Measurements from ENCODE around the gene RERE.
A peak's percentile ranks its signal among the peaks of the same experiment; 100 is the strongest.
"Not testable (repeated sequence)": the region's sequence is repeated elsewhere in the genome, so short reads cannot be mapped to it uniquely, and the experiment has no call there.

Gene RERE

GRCh38 chr1:8822373-8823294 lies 5.2 kb upstream of the RERE start:
- no peak for DNase-seq (ENCODE audit: low read depth)
- in situ Hi-C loops (cut with HindIII; ENCODE audit: low sequenced_read_pairs) = no loop called here
- TF ChIP-seq CTCF (IDR thresholded peaks at IDR 0.05; ENCODE audit: low read depth, low read length, missing control alignments) = no peak
- no peak overlapping the region for H3K4me3 ChIP-seq (ENCODE audit: low read depth, low read length)

- in situ Hi-C loops (cut with HindIII; ENCODE audit: low sequenced_read_pairs) = no loop called here
- DNase-seq (ENCODE audit: low read depth) = no peak
- no peak overlapping the region for H3K4me3 ChIP-seq (ENCODE audit: low read depth, low read length)
- TF ChIP-seq CTCF (IDR thresholded peaks at IDR 0.05; ENCODE audit: low read depth, low read length, missing control alignments) = no peak
Observed at GRCh38 chr1:8821084-8821483, 3.6 kb upstream of the RERE start.

- in situ Hi-C loops (cut with HindIII; ENCODE audit: low sequenced_read_pairs) = not testable (repeated sequence)
- H3K4me3 ChIP-seq (ENCODE audit: low read depth, low read length) = peak overlapping the region; percentile 86
Observed at GRCh38 chr1:8818789-8819188, 1.3 kb upstream of the RERE start.

GRCh38 chr1:8818325-8818775 lies 910 bp upstream of the RERE start:
- peak overlapping the region; percentile 86 for H3K4me3 ChIP-seq (ENCODE audit: low read depth, low read length)
- DNase-seq (ENCODE audit: low read depth) = peak; percentile 80
- in situ Hi-C loops (cut with HindIII; ENCODE audit: low sequenced_read_pairs) = no loop called here
- TF ChIP-seq CTCF (IDR thresholded peaks at IDR 0.05; ENCODE audit: low read depth, low read length, missing control alignments) = no peak

More at GRCh38 chr1:8818789-8819188, 1.3 kb upstream of the RERE start:
- not testable (repeated sequence) for DNase-seq (ENCODE audit: low read depth)

- no peak for DNase-seq (ENCODE audit: low read depth)
- peak overlapping the region; percentile 86 for H3K4me3 ChIP-seq (ENCODE audit: low read depth, low read length)
- in situ Hi-C loops (cut with HindIII; ENCODE audit: low sequenced_read_pairs) = no loop called here
- TF ChIP-seq CTCF (IDR thresholded peaks at IDR 0.05; ENCODE audit: low read depth, low read length, missing control alignments) = no peak
Observed at GRCh38 chr1:8816831-8817411, 519 bp downstream of the RERE start.

- in situ Hi-C loops (cut with HindIII; ENCODE audit: low sequenced_read_pairs) = no loop called here
- TF ChIP-seq CTCF (IDR thresholded peaks at IDR 0.05; ENCODE audit: low read depth, low read length, missing control alignments) = no peak
- no peak for DNase-seq (ENCODE audit: low read depth)
- H3K4me3 ChIP-seq (ENCODE audit: low read depth, low read length) = peak overlapping the region; percentile 86
Observed at GRCh38 chr1:8816264-8816663, 1.2 kb downstream of the RERE start.
